Measurements from ENCODE around the gene ATG9B.

The ATG9B gene

GRCh38 chr7:151039850-151040548 is 15.7 kb upstream of the ATG9B start:
- ATAC-seq: peak; percentile 19
- no peak for TF ChIP-seq ARNTL (CRISPR knock-in tag; IDR thresholded peaks at IDR 0.05; ENCODE audit: borderline replicate concordance, low read depth)
- no peak for TF ChIP-seq ESRRG (CRISPR knock-in tag; IDR thresholded peaks at IDR 0.05)
- TF ChIP-seq TCF4 (CRISPR knock-in tag; IDR thresholded peaks at IDR 0.05; ENCODE audit: borderline replicate concordance): no peak
- TF ChIP-seq ZNF8 (CRISPR knock-in tag; IDR thresholded peaks at IDR 0.05): no peak

DNA sequence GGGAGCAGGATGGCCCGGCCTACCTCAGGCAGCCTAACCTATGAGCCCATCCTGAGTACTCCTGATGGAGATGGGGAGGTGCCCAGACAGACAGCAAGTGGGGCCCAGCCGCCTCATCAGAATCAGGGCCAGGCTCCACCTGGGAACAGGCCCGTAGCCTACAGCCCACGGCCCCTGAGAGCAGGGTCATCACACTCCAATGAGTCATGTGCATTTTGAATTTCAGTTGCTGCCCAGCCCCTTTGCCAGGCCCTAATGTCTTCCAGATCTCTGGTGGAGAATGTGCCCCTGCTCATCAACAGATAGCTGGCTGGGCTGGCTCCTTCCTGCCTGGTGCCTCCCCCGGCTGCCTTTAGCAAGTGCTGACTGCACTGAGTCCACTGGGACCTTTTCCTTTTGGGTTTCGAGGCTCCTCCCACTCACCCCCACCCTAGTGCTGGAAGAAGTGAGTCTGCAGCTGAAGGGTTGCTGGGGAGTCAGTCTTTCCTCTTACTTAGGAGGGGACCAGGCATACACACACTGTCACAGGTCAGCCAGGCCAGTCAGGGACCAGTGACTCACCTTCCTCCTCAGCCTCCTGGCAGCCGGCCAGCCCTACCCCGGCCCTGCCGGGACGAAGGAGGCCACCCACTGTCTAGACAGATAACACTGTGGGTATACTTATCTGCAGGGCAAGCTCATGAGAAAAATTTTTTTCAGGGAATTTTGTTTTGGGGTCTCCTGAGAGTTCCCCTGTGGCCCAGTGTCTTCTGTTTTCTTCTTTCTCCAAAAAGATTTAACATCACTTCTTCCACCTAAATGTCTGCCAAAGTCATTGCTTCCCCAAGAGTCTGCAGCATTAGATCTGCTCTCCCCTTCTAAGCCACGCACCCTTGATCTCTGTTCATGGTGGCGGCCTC is 14.9 kb upstream of the ATG9B start:
- ATAC-seq: peak; percentile 89
- TF ChIP-seq CSDC2 (CRISPR knock-in tag; IDR thresholded peaks at IDR 0.05) (no peak), ZNF8 (CRISPR knock-in tag; IDR thresholded peaks at IDR 0.05) (no peak), OSR1 (CRISPR knock-in tag; IDR thresholded peaks at IDR 0.05) (no peak), ZNF70 (CRISPR knock-in tag; IDR thresholded peaks at IDR 0.05) (0 out of 2 replicates have a peak, but pooled peaks have one; percentile 6), ESRRG (CRISPR knock-in tag; IDR thresholded peaks at IDR 0.05) (0 out of 2 replicates have a peak, but pooled peaks have one; percentile 13), CREB5 (CRISPR knock-in tag; IDR thresholded peaks at IDR 0.05; ENCODE audit: low read depth) (no peak), ZFP3 (CRISPR knock-in tag; IDR thresholded peaks at IDR 0.05) (peak; percentile 57; the same call in 1 of the 2 replicates), GLIS3 (CRISPR knock-in tag; IDR thresholded peaks at IDR 0.05) (0 out of 2 replicates have a peak, but pooled peaks have one; percentile 45), TCF4 (CRISPR knock-in tag; IDR thresholded peaks at IDR 0.05; ENCODE audit: borderline replicate concordance) (peak; percentile 57; the same call in 1 of the 2 replicates), TOX (CRISPR knock-in tag; IDR thresholded peaks at IDR 0.05; ENCODE audit: borderline replicate concordance) (no peak), ARNTL (CRISPR knock-in tag; IDR thresholded peaks at IDR 0.05; ENCODE audit: borderline replicate concordance, low read depth) (no peak), ISL1 (CRISPR knock-in tag; IDR thresholded peaks at IDR 0.05) (no peak)
- TF ChIP-seq, protein P1, sequence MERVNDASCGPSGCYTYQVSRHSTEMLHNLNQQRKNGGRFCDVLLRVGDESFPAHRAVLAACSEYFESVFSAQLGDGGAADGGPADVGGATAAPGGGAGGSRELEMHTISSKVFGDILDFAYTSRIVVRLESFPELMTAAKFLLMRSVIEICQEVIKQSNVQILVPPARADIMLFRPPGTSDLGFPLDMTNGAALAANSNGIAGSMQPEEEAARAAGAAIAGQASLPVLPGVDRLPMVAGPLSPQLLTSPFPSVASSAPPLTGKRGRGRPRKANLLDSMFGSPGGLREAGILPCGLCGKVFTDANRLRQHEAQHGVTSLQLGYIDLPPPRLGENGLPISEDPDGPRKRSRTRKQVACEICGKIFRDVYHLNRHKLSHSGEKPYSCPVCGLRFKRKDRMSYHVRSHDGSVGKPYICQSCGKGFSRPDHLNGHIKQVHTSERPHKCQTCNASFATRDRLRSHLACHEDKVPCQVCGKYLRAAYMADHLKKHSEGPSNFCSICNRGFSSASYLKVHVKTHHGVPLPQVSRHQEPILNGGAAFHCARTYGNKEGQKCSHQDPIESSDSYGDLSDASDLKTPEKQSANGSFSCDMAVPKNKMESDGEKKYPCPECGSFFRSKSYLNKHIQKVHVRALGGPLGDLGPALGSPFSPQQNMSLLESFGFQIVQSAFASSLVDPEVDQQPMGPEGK (CRISPR knock-in tag; IDR thresholded peaks at IDR 0.05; ENCODE audit: borderline replicate concordance): 0 out of 2 replicates have a peak, but pooled peaks have one; percentile 18
- TF ChIP-seq, protein P2, sequence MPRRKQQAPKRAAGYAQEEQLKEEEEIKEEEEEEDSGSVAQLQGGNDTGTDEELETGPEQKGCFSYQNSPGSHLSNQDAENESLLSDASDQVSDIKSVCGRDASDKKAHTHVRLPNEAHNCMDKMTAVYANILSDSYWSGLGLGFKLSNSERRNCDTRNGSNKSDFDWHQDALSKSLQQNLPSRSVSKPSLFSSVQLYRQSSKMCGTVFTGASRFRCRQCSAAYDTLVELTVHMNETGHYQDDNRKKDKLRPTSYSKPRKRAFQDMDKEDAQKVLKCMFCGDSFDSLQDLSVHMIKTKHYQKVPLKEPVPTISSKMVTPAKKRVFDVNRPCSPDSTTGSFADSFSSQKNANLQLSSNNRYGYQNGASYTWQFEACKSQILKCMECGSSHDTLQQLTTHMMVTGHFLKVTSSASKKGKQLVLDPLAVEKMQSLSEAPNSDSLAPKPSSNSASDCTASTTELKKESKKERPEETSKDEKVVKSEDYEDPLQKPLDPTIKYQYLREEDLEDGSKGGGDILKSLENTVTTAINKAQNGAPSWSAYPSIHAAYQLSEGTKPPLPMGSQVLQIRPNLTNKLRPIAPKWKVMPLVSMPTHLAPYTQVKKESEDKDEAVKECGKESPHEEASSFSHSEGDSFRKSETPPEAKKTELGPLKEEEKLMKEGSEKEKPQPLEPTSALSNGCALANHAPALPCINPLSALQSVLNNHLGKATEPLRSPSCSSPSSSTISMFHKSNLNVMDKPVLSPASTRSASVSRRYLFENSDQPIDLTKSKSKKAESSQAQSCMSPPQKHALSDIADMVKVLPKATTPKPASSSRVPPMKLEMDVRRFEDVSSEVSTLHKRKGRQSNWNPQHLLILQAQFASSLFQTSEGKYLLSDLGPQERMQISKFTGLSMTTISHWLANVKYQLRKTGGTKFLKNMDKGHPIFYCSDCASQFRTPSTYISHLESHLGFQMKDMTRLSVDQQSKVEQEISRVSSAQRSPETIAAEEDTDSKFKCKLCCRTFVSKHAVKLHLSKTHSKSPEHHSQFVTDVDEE (CRISPR knock-in tag; IDR thresholded peaks at IDR 0.05): 0 out of 2 replicates have a peak, but pooled peaks have one; percentile 20

- no peak for ATAC-seq
- TF ChIP-seq, protein P2 (CRISPR knock-in tag; IDR thresholded peaks at IDR 0.05): no peak
- no peak for TF ChIP-seq POU6F1 (CRISPR knock-in tag; IDR thresholded peaks at IDR 0.05; ENCODE audit: borderline replicate concordance, low read depth)
Observed at GRCh38 chr7:151035902-151036301, 11.6 kb upstream of the ATG9B start.

Measured in SK-N-SH treated with all-trans-retinoic acid at 6 μM for 48 hours (cell line).